SK-N-SH (cell line): Measurements from ENCODE around the gene PIGZ. TPM values are rescaled to one million over a fixed set of nuclear protein-coding genes. Genes with fewer than 3 reads are reported as not detected.

Experiments used
- CTCF ChIA-PET: fragments of 300-600, 350-600 bp; formaldehyde crosslinking; extraction: SDS; loops from one replicate; lab custom pipeline; 2021; lab: Yijun Ruan, JAX
- POLR2A ChIA-PET: fragments of 350-600 bp; sonication (Branson Sonifier 250); formaldehyde crosslinking; extraction: SDS; loops from one replicate; lab custom pipeline; 2020; ENCODE audit warnings: antibody characterized with exemption, inconsistent platforms; lab: Yijun Ruan, JAX
- DNase-seq: peaks from one replicate; pipeline ENCODE4 v3.0.0; 2012
- H2AFZ ChIP-seq: fragments of 200-600 bp; sonication (generic); 2 replicates; pipeline ENCODE4 v1.8.1; 2016; ENCODE audit warnings: antibody characterized with exemption, mild to moderate bottlenecking, low read depth
- H3F3A ChIP-seq: fragments of 200-600 bp; sonication (generic); replicated peaks from 2 replicates; pipeline ENCODE3; 2016; ENCODE audit warnings: antibody characterized with exemption, mild to moderate bottlenecking; ENCODE audit not compliant: insufficient read depth
- H3K27ac ChIP-seq, 2 experiments: fragments of 200-500 bp in 1 of 2; fragments of 200-600 bp in 1 of 2; sonication (Bioruptor generic) in 1 of 2; sonication (generic), shearing (Covaris generic) in 1 of 2; 2 replicates each; pipeline versions ENCODE4 v1.5.1 to v1.6.1; 2014 to 2016; ENCODE audit warnings: low read depth in 2 of 2, inconsistent platforms in 1 of 2, low read length in 1 of 2, mild to moderate bottlenecking in 1 of 2, mixed read lengths in 1 of 2
- H3K27me3 ChIP-seq: fragments of 200-600 bp; sonication (generic), shearing (Covaris generic); 2 replicates; pipeline ENCODE4 v1.6.1; 2016; ENCODE audit warnings: mixed run types; ENCODE audit not compliant: insufficient read depth
- H3K36me3 ChIP-seq, 2 experiments: fragments of 200-500 bp in 1 of 2; fragments of 200-600 bp in 1 of 2; sonication (Bioruptor generic) in 1 of 2; sonication (generic) in 1 of 2; replicated peaks in 1 of 2; 2 replicates each; pipeline versions ENCODE3 to v1.5.1; 2014 to 2016; ENCODE audit warnings: low read length in 1 of 2, mild to moderate bottlenecking in 1 of 2; ENCODE audit not compliant: insufficient read depth in 2 of 2, control insufficient read depth in 1 of 2
- H3K4me1 ChIP-seq, 2 experiments: fragments of 200-500 bp in 1 of 2; fragments of 200-600 bp in 1 of 2; sonication (Bioruptor generic) in 1 of 2; sonication (generic), shearing (Covaris generic) in 1 of 2; 2 replicates each; pipeline versions ENCODE4 v1.5.1 to v1.6.1; 2014 to 2016; ENCODE audit warnings: low read depth in 1 of 2, low read length in 1 of 2, mixed run types in 1 of 2; ENCODE audit not compliant: insufficient read depth in 2 of 2, control insufficient read depth in 1 of 2
- H3K4me2 ChIP-seq: fragments of 200-600 bp; sonication (generic), shearing (Covaris generic); 2 replicates; pipeline ENCODE4 v1.6.1; 2017; ENCODE audit warnings: mixed run types
- H3K4me3 ChIP-seq, 2 experiments: fragments of 200-500 bp in 1 of 2; fragments of 200-600 bp in 1 of 2; sonication (Bioruptor generic) in 1 of 2; sonication (generic), shearing (Covaris generic) in 1 of 2; 2 replicates each; pipeline versions ENCODE4 v1.5.1 to v1.8.1; 2014 to 2016; ENCODE audit warnings: low read depth in 2 of 2, inconsistent platforms in 1 of 2, low read length in 1 of 2, mild to moderate bottlenecking in 1 of 2, mixed read lengths in 1 of 2, moderate library complexity in 1 of 2
- H3K79me2 ChIP-seq: fragments of 200-600 bp; sonication (generic); 2 replicates; pipeline ENCODE4 v1.8.1; 2017; ENCODE audit warnings: mild to moderate bottlenecking; ENCODE audit not compliant: insufficient read depth
- H3K9ac ChIP-seq: fragments of 200-600 bp; sonication (generic); 2 replicates; pipeline ENCODE4 v1.6.1; 2017; ENCODE audit warnings: mixed run types
- H3K9me2 ChIP-seq: fragments of 200-600 bp; sonication (generic); 2 replicates; pipeline ENCODE4 v1.6.1; 2017; ENCODE audit warnings: mixed run types
- H3K9me3 ChIP-seq: fragments of 200-600 bp; sonication (generic); 2 replicates; pipeline ENCODE4 v1.6.1; 2017; ENCODE audit warnings: mixed run types, mild to moderate bottlenecking, moderate library complexity
- H4K20me1 ChIP-seq: fragments of 200-600 bp; sonication (generic); 2 replicates; pipeline ENCODE4 v1.6.1; 2017; ENCODE audit warnings: mild to moderate bottlenecking, mixed run types; ENCODE audit not compliant: insufficient read depth
- CHD2 ChIP-seq: fragments of 150-350 bp; IDR thresholded peaks from 2 replicates; pipeline ENCODE4 v1.6.1; 2018; ENCODE audit warnings: low read length; ENCODE audit not compliant: partially characterized antibody
- EZH2phosphoT487 ChIP-seq: fragments of 200-600 bp; sonication (generic); IDR thresholded peaks from 2 replicates; pipeline ENCODE4 v1.6.1; 2017; ENCODE audit warnings: low read depth, mixed run types, mild to moderate bottlenecking, antibody characterized with exemption, moderate library complexity, borderline replicate concordance
- FOSL2 ChIP-seq: IDR thresholded peaks from 2 replicates; pipeline ENCODE4 v1.4.0; 2012; ENCODE audit warnings: low read depth, mild to moderate bottlenecking, moderate library complexity, borderline replicate concordance
- FOXM1 ChIP-seq: IDR thresholded peaks from 2 replicates; pipeline ENCODE4 v1.4.0; 2012; ENCODE audit warnings: low read depth, mild to moderate bottlenecking
- GABPA ChIP-seq: IDR thresholded peaks from 2 replicates; pipeline ENCODE4 v1.4.0; 2012; ENCODE audit warnings: low read depth, mild to moderate bottlenecking
- GATA2 ChIP-seq: sonication (generic); formaldehyde crosslinking; IDR thresholded peaks from 2 replicates; pipeline ENCODE4 v1.5.0; 2020; ENCODE audit warnings: mild to moderate bottlenecking, missing genetic modification reagents
- JUND ChIP-seq: IDR thresholded peaks from 2 replicates; pipeline ENCODE4 v1.4.0; 2012
- MXI1 ChIP-seq: IDR thresholded peaks from 2 replicates; pipeline ENCODE4 v1.6.1; 2012; ENCODE audit warnings: mild to moderate bottlenecking, low read depth, low read length, improper control_type of control experiment
- NFIC ChIP-seq: IDR thresholded peaks from 2 replicates; pipeline ENCODE4 v1.4.0; 2012; ENCODE audit warnings: borderline replicate concordance
- NRF1 ChIP-seq: IDR thresholded peaks from 2 replicates; pipeline ENCODE4 v1.6.1; 2012; ENCODE audit warnings: low read depth, mild to moderate bottlenecking, low read length
- POLR2AphosphoS5 ChIP-seq: IDR thresholded peaks from 2 replicates; pipeline ENCODE4 v1.6.1; 2012; ENCODE audit warnings: low read depth, low read length
- RAD21 ChIP-seq: IDR thresholded peaks from 2 replicates; pipeline ENCODE4 v1.6.1; 2012; ENCODE audit warnings: mild to moderate bottlenecking, low read length
- RCOR1 ChIP-seq: fragments of 150-350 bp; IDR thresholded peaks from 2 replicates; pipeline ENCODE4 v1.6.1; 2017; ENCODE audit warnings: antibody characterized with exemption, low read length
- RFX5 ChIP-seq: IDR thresholded peaks from 2 replicates; pipeline ENCODE4 v1.6.1; 2012; ENCODE audit warnings: mild to moderate bottlenecking, improper control_type of control experiment, low read length
- SMC3 ChIP-seq: IDR thresholded peaks from 2 replicates; pipeline ENCODE4 v1.6.1; 2012; ENCODE audit warnings: low read depth, low read length, improper control_type of control experiment
- TAF1 ChIP-seq: IDR thresholded peaks from 2 replicates; pipeline ENCODE4 v1.6.1; 2012; ENCODE audit warnings: low read depth, mild to moderate bottlenecking, low read length, moderate library complexity, borderline replicate concordance
- TCF12 ChIP-seq: IDR thresholded peaks from 2 replicates; pipeline ENCODE4 v1.4.0; 2012
- TEAD4 ChIP-seq: IDR thresholded peaks from 2 replicates; pipeline ENCODE4 v1.4.0; 2012; ENCODE audit warnings: mild to moderate bottlenecking, borderline replicate concordance; ENCODE audit not compliant: insufficient read depth
- WGBS: methylation state at CpG from one replicate; pipeline ENCODE4 v1.1.6; 2017; ENCODE audit warnings: low lambda C conversion rate; 5-methylcytosine and 5-hydroxymethylcytosine counted together
- polyA plus RNA-seq, 3 experiments: library from polyadenylated mRNA; depleted of rRNA; stranded (reverse); fragments of >200 nt; gene quantifications; 2 replicates each; pipeline ENCODE4 v1.2.3, GENCODE V29; 2012
- TF ChIP-seq, protein P1 (sequence below): fragments of 150-350 bp; IDR thresholded peaks from 2 replicates; pipeline ENCODE4 v1.6.1; 2016; ENCODE audit warnings: mild to moderate bottlenecking, low read depth, low read length
- TF ChIP-seq, protein P2 (sequence below): IDR thresholded peaks from 2 replicates; pipeline ENCODE4 v1.6.1; 2012; ENCODE audit warnings: mild to moderate bottlenecking, low read depth, low read length, moderate library complexity

Gene PIGZ
- polyA plus RNA-seq, 1 of the 3 experiments (the other 2 are of a cell fraction): 5.0 TPM

- no peaks in the 10 kb centered on the region for H3K9me2 ChIP-seq
- no peaks in the 10 kb centered on the region for H3K9me3 ChIP-seq
- WGBS: no CpG with 5 or more reads among the region's 3 CpGs
- H3K4me2 ChIP-seq: no peak overlapping the region
- no peaks in the 10 kb centered on the region for H3K27me3 ChIP-seq
- ChIA-PET CTCF (no interaction called here), POLR2A (no interaction called here)
- no peaks in the 10 kb centered on the region for H4K20me1 ChIP-seq
- no peak overlapping the region for H3K27ac ChIP-seq
- no peak for DNase-seq
- TF ChIP-seq, protein P1, sequence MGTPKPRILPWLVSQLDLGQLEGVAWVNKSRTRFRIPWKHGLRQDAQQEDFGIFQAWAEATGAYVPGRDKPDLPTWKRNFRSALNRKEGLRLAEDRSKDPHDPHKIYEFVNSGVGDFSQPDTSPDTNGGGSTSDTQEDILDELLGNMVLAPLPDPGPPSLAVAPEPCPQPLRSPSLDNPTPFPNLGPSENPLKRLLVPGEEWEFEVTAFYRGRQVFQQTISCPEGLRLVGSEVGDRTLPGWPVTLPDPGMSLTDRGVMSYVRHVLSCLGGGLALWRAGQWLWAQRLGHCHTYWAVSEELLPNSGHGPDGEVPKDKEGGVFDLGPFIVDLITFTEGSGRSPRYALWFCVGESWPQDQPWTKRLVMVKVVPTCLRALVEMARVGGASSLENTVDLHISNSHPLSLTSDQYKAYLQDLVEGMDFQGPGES: no peak
- TF ChIP-seq NFIC (no peak), TAF1 (no peak), RFX5 (no peak), CHD2 (no peak), TCF12 (no peak), GATA2 (CRISPR knock-in tag) (no peak), TEAD4 (no peak), MXI1 (no peak), POLR2AphosphoS5 (no peak), SMC3 (no peak), FOXM1 (no peak), RAD21 (no peak)
- TF ChIP-seq, protein P2, sequence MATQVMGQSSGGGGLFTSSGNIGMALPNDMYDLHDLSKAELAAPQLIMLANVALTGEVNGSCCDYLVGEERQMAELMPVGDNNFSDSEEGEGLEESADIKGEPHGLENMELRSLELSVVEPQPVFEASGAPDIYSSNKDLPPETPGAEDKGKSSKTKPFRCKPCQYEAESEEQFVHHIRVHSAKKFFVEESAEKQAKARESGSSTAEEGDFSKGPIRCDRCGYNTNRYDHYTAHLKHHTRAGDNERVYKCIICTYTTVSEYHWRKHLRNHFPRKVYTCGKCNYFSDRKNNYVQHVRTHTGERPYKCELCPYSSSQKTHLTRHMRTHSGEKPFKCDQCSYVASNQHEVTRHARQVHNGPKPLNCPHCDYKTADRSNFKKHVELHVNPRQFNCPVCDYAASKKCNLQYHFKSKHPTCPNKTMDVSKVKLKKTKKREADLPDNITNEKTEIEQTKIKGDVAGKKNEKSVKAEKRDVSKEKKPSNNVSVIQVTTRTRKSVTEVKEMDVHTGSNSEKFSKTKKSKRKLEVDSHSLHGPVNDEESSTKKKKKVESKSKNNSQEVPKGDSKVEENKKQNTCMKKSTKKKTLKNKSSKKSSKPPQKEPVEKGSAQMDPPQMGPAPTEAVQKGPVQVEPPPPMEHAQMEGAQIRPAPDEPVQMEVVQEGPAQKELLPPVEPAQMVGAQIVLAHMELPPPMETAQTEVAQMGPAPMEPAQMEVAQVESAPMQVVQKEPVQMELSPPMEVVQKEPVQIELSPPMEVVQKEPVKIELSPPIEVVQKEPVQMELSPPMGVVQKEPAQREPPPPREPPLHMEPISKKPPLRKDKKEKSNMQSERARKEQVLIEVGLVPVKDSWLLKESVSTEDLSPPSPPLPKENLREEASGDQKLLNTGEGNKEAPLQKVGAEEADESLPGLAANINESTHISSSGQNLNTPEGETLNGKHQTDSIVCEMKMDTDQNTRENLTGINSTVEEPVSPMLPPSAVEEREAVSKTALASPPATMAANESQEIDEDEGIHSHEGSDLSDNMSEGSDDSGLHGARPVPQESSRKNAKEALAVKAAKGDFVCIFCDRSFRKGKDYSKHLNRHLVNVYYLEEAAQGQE: no peak
- H3K4me3 ChIP-seq: no peak overlapping the region
- no peaks in the 10 kb centered on the region for H3K79me2 ChIP-seq
- H3K36me3 ChIP-seq: peaks cover 8 to 32% of the 10 kb centered on the region in 2 experiments
- H3F3A ChIP-seq: no peaks in the 10 kb centered on the region
- H2AFZ ChIP-seq: no peak overlapping the region
- H3K9ac ChIP-seq: no peak overlapping the region
- H3K4me1 ChIP-seq: no peaks in the 10 kb centered on the region
Observed at GRCh38 chr3:196915375-196915774, 53.3 kb downstream of the PIGZ start.

GRCh38 chr3:196914866-196915265 is 53.8 kb downstream of the PIGZ start:
- H3F3A ChIP-seq: no peaks in the 10 kb centered on the region
- DNase-seq: no peak
- ChIA-PET CTCF (interaction anchor here (0.7 kb wide), 1 partner anchor 55 kb away, joined by 3 read pairs; no protein-coding TSS in a partner anchor), POLR2A (no interaction called here)
- H3K4me1 ChIP-seq: no peaks in the 10 kb centered on the region
- H2AFZ ChIP-seq: no peak overlapping the region
- no peaks in the 10 kb centered on the region for H3K79me2 ChIP-seq
- no peaks in the 10 kb centered on the region for H4K20me1 ChIP-seq
- H3K36me3 ChIP-seq: peaks cover 8 to 34% of the 10 kb centered on the region in 2 experiments
- WGBS: 96% methylated on average over 4 of the region's 4 CpGs
- no peak overlapping the region for H3K9ac ChIP-seq
- no peaks in the 10 kb centered on the region for H3K9me3 ChIP-seq
- H3K4me2 ChIP-seq: no peak overlapping the region
- no peaks in the 10 kb centered on the region for H3K9me2 ChIP-seq
- H3K27ac ChIP-seq: no peak overlapping the region
- H3K4me3 ChIP-seq: no peak overlapping the region
- no peaks in the 10 kb centered on the region for H3K27me3 ChIP-seq
- TF ChIP-seq EZH2phosphoT487 (no peak), JUND (no peak), POLR2AphosphoS5 (no peak), GABPA (no peak), NFIC (no peak), TCF12 (no peak), RCOR1 (no peak), SMC3 (no peak), FOSL2 (no peak), NRF1 (no peak)
- TF ChIP-seq, protein P1: no peak
- TF ChIP-seq, protein P2: no peak
